ENCODE measurements around the gene CNNM2.

- TF ChIP-seq POLR2AphosphoS5 (IDR thresholded peaks at IDR 0.05; ENCODE audit: low read depth, low read length) (no peak), REST (IDR thresholded peaks at IDR 0.05; ENCODE audit: insufficient read depth in 1 of 2, low read depth in 2 of 2, low read length in 2 of 2) (no peak), TAF1 (IDR thresholded peaks at IDR 0.05; ENCODE audit: borderline replicate concordance, insufficient read depth, low read length) (no peak)
These were observed 137.0 kb downstream of the CNNM2 start for GRCh38 chr10:103055105-103055504.

All from PFSK-1 (cell line).